Heart right ventricle (tissue), 16 donors: Measurements from ENCODE around the gene PTPRM. TPM values are rescaled to one million over a fixed set of nuclear protein-coding genes. Genes with fewer than 3 reads are reported as not detected.

Source experiments
- ATAC-seq, 8 donors: fragments of 200-7000 bp; cut with Tn5 transposase; one replicate each; pipeline ENCODE4 v1.9.1; 2020; ENCODE audit warnings: mild to moderate bottlenecking in 8 of 8, moderate library complexity in 8 of 8, moderate number of reproducible peaks in 1 of 8
- DNase-seq, 2 donors: peaks; one replicate each; pipeline ENCODE4 v3.0.0-alpha.2; 2020
- H3K27ac ChIP-seq, 10 donors: fragments of 200-600 bp; sonication (generic) in 2 of 10; one replicate each; pipeline versions ENCODE4 v1.5.0 to v1.8.0; 2020 to 2022; ENCODE audit warnings: mild to moderate bottlenecking in 3 of 10
- H3K27me3 ChIP-seq, 7 donors: fragments of 200-600 bp; one replicate each; pipeline ENCODE4 v1.8.0; 2021 to 2022; ENCODE audit warnings: mild to moderate bottlenecking in 2 of 7
- H3K36me3 ChIP-seq, 9 donors: fragments of 200-600 bp; sonication (generic) in 1 of 9; one replicate each; pipeline versions ENCODE4 v1.5.0 to v1.8.0; 2020 to 2022; ENCODE audit warnings: mild to moderate bottlenecking in 2 of 9
- H3K4me1 ChIP-seq, 9 donors: fragments of 200-600 bp; sonication (generic) in 1 of 9; one replicate each; pipeline versions ENCODE4 v1.5.0 to v1.8.0; 2020 to 2022; ENCODE audit warnings: mild to moderate bottlenecking in 4 of 9
- H3K4me3 ChIP-seq, 10 donors: fragments of 200-600 bp; sonication (generic) in 2 of 10; one replicate each; pipeline versions ENCODE4 v1.5.0 to v1.8.0; 2020 to 2022; ENCODE audit warnings: mild to moderate bottlenecking in 7 of 10, moderate library complexity in 2 of 10
- H3K9me3 ChIP-seq, 11 donors: fragments of 200-600 bp in 10 of 11; sonication (generic) in 2 of 11; one replicate each; pipeline versions ENCODE4 v1.5.0 to v1.8.0; 2013 to 2022; ENCODE audit warnings: mild to moderate bottlenecking in 2 of 11, control low read depth in 1 of 11, moderate library complexity in 1 of 11
- CTCF ChIP-seq, 9 donors: fragments of 200-600 bp; sonication (generic) in 2 of 9; IDR thresholded peaks; one replicate each; pipeline versions ENCODE4 v1.5.0 to v1.8.0; 2021 to 2022; ENCODE audit warnings: antibody characterized with exemption in 9 of 9, mild to moderate bottlenecking in 5 of 9, moderate library complexity in 1 of 9
- WGBS, 2 donors: extraction: QIAGEN DNeasy Blood & Tissue Kit; methylation state at CpG; one replicate each; pipeline ENCODE4 v1.1.7; 2013; ENCODE audit warnings: inconsistent platforms in 1 of 2; 5-methylcytosine and 5-hydroxymethylcytosine counted together
- intact Hi-C, 10 donors: fragments of 100-400 bp; cut with DNase I; formaldehyde crosslinking; loops; one replicate each; pipeline versions ENCODE4 v1.11.1 to v1.14.2; 2022
- polyA plus RNA-seq, 2 donors: library from polyadenylated mRNA; stranded (reverse); fragments of 200-250 nt; gene quantifications; one replicate each; pipeline ENCODE4 v1.2.3, GENCODE V29; 2013
- total RNA-seq, 10 donors: library from RNA; stranded (reverse); fragmentation: NEBNext Ultra II Directional in 3 of 10; extraction: Animal tissue kit (Norgen Biotek cat#: 25700) in 3 of 10; gene quantifications; one replicate each; pipeline versions ENCODE4 v1.2.1 to v1.2.4, GENCODE V29; 2021 to 2023
- donor health status: Arrhythmogenic right ventricular cardiomyopathy.
- donor health status: ischemic (EF 13 %, LVEDD 7.1; RV severe dilation, severe dysfunction).
- donor health status: healthy with polysubstance abuse.
- donor health status: DM: no; HTN: yes; CAD: no.
- donor health status: DM: no; HTN: no; CAD: no.
- donor health status: ischemic (EF 25% LVEDD 6.9; RV normal size, moderate dysfunction).
- donor health status: ischemic (EF 25% LVEDD 5.7; RV mildly dilated, moderate dysfunction).
- donor health status: healthy.
- donor health status: DM: yes; HTN: yes; CAD: no.
- donor health status: Ischemic cardiomyopathy.
- donor health status: ischemic (EF 35%, LVEDD 5.7; RV mildly dilated, moderate dysfunction).
- donor health status: nonischemic (EF 11% LVEDD 7.7; RV severe dilation, severe dysfunction).
- donor health status: DM: yes; HTN: yes; CAD: no.
- donor health status: PGD.
- donor health status: ischemic (EF 29% LVEDD 5.4; RV normal size, mild dysfunction).
- donor health status: nonischemic (EF 23%, LVEDD 6.1; RV moderate dilation, normal function).

Gene PTPRM
- total and polyA plus RNA-seq, 12 donors = 81.7 to 170 (median 132) TPM

GRCh38 chr18:7889515-7889914, 322.4 kb downstream of the PTPRM start:
- Histone ChIP-seq H3K36me3 (peaks cover 0 to 19% (median 0%) of the 10 kb centered on the region in 9 donors), H3K4me3 (no peak overlapping the region), H3K4me1 (peaks cover 0 to 42% (median 10%) of the 10 kb centered on the region in 9 donors), H3K27ac (no peak overlapping the region), H3K27me3 (no peaks in the 10 kb centered on the region), H3K9me3 (no peaks in the 10 kb centered on the region)
- intact Hi-C loops = loop anchor here in 1 of 10 donors (10.0 kb wide), 1 partner anchor 325 kb away; the partner anchor contains the start of gene PTPRM
- 94% methylated on average over 3 of the region's 3 CpGs for WGBS, 2 donors
- ATAC-seq (no peak), DNase-seq (no peak)
- TF ChIP-seq CTCF (IDR thresholded peaks at IDR 0.05) = no peak

GRCh38 chr18:7890075-7890474, 323.0 kb downstream of the PTPRM start:
- Histone ChIP-seq H3K9me3 (no peaks in the 10 kb centered on the region), H3K27ac (no peak overlapping the region), H3K36me3 (peaks cover 0 to 19% (median 0%) of the 10 kb centered on the region in 9 donors), H3K4me1 (peaks cover 0 to 43% (median 10%) of the 10 kb centered on the region in 9 donors), H3K4me3 (no peak overlapping the region), H3K27me3 (no peaks in the 10 kb centered on the region)
- 55 to 75% methylated on average over 2 of the region's 2 CpGs for WGBS, 2 donors
- no peak for TF ChIP-seq CTCF (IDR thresholded peaks at IDR 0.05)
- DNase-seq (no peak), ATAC-seq (no peak)
- intact Hi-C loops = no loop called here

GRCh38 chr18:7892556-7892955, 325.4 kb downstream of the PTPRM start:
- WGBS, 2 donors = 87 to 88% methylated on average over 6 of the region's 6 CpGs
- Histone ChIP-seq H3K27ac (no peak overlapping the region), H3K4me3 (no peak overlapping the region), H3K27me3 (no peaks in the 10 kb centered on the region), H3K4me1 (peaks cover 3 to 46% (median 27%) of the 10 kb centered on the region in 9 donors), H3K36me3 (peaks cover 0 to 19% (median 0%) of the 10 kb centered on the region in 9 donors), H3K9me3 (no peaks in the 10 kb centered on the region)
- ATAC-seq = no peak
- intact Hi-C loops = no loop called here
- no peak for TF ChIP-seq CTCF (IDR thresholded peaks at IDR 0.05)
- DNase-seq = no peak

DNA sequence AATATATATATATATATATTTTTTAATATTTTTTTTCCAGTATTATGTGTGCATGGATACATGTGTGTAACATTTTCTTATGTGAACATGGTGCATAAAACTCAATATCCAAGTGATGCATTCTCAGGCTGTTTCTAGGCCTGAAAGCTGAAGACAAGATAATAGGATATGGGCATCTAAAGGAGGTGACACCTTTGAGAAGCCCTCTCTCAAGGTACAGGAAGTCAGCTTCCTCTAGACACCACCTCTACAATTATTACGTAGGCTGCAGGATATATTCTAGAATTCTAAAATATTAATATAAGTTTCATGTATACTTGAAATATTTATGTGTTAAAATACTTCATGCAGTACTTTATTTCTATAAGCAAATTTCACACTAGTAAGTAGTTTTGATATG, 327.5 kb downstream of the PTPRM start:
- Histone ChIP-seq H3K9me3 (no peaks in the 10 kb centered on the region), H3K27me3 (no peaks in the 10 kb centered on the region), H3K36me3 (peaks cover 0 to 4% (median 0%) of the 10 kb centered on the region in 9 donors), H3K27ac (no peak overlapping the region), H3K4me3 (no peak overlapping the region), H3K4me1 (peaks cover 3 to 58% (median 37%) of the 10 kb centered on the region in 9 donors)
- no peak for TF ChIP-seq CTCF (IDR thresholded peaks at IDR 0.05)
- no peak for DNase-seq
- whole genome bisulfite sequencing, 2 donors = 83 to 88% methylated on average over 1 of the region's 1 CpG
- intact Hi-C loops = no loop called here
- ATAC-seq = no peak
